Caco-2 (cell line): Measurements from ENCODE around the gene CATSPERD. TPM values are rescaled to one million over a fixed set of nuclear protein-coding genes. Genes with fewer than 3 reads are reported as not detected.

Experiments used
- BruUV-seq: library from RNA; stranded (reverse); fragments of 400-500 nt; replicated peaks from 2 replicates; lab custom pipeline; 2021; lab: Mats Ljungman, UMichigan
- CTCF ChIA-PET: fragments of 300-600 bp; sonication (Branson Sonifier 250); formaldehyde crosslinking; loops from one replicate; lab custom pipeline; 2022; ENCODE audit warnings: antibody characterized with exemption; lab: Charles Lee
- POLR2A ChIA-PET: fragments of 300-600 bp; sonication (Branson Sonifier 250); formaldehyde crosslinking; loops from one replicate; lab custom pipeline; 2022; ENCODE audit warnings: antibody characterized with exemption; lab: Charles Lee
- DNase-seq, 2 experiments: peaks; one replicate each; pipeline versions ENCODE4 v3.0.0 to v3.0.0-alpha.2; 2020 to 2022
- H3K27me3 ChIP-seq: replicated peaks from 2 replicates; pipeline ENCODE4 v1.6.0; 2011; ENCODE audit warnings: low read length; ENCODE audit not compliant: control insufficient read depth, insufficient read depth
- H3K36me3 ChIP-seq: 2 replicates; pipeline ENCODE4 v1.5.1; 2011; ENCODE audit warnings: low read length; ENCODE audit not compliant: control insufficient read depth, insufficient read depth
- H3K4me1 ChIP-seq: fragments of 250-450 bp; sonication (Bioruptor Pico); 2 replicates; pipeline ENCODE4 v1.5.1; 2020; ENCODE audit warnings: mild to moderate bottlenecking
- H3K4me3 ChIP-seq: 2 replicates; pipeline ENCODE4 v1.5.1; 2011; ENCODE audit warnings: low read depth, mild to moderate bottlenecking, control low read depth, low read length
- H3K9me3 ChIP-seq: fragments of 250-450 bp; sonication (Bioruptor Pico); 2 replicates; pipeline ENCODE4 v1.5.1; 2020; ENCODE audit warnings: mild to moderate bottlenecking, moderate library complexity
- H3K27ac Mint-ChIP-seq: one replicate; pipeline ENCODE4 v1.8.0; 2022; ENCODE audit warnings: mixed read lengths; ENCODE audit not compliant: unreplicated experiment
- H3K27me3 Mint-ChIP-seq: one replicate; pipeline ENCODE4 v1.8.0; 2022; ENCODE audit warnings: mixed read lengths; ENCODE audit not compliant: insufficient read depth, unreplicated experiment
- H3K36me3 Mint-ChIP-seq: one replicate; pipeline ENCODE4 v1.8.0; 2022; ENCODE audit warnings: mild to moderate bottlenecking, mixed read lengths; ENCODE audit not compliant: insufficient read depth, unreplicated experiment
- H3K4me1 Mint-ChIP-seq: one replicate; pipeline ENCODE4 v1.8.0; 2022; ENCODE audit warnings: low read depth, mixed read lengths; ENCODE audit not compliant: unreplicated experiment
- H3K4me3 Mint-ChIP-seq: one replicate; pipeline ENCODE4 v1.8.0; 2022; ENCODE audit warnings: mild to moderate bottlenecking, moderate library complexity, mixed read lengths; ENCODE audit not compliant: unreplicated experiment
- H3K9me3 Mint-ChIP-seq: one replicate; pipeline ENCODE4 v1.8.0; 2022; ENCODE audit warnings: mixed read lengths; ENCODE audit not compliant: unreplicated experiment
- intact Hi-C: fragments of 100-400 bp; cut with micrococcal nuclease; formaldehyde crosslinking; loops from one replicate; pipeline ENCODE4 v1.10.0; 2022; ENCODE audit not compliant: unreplicated experiment
- total RNA-seq: library from RNA; stranded (reverse); gene quantifications from 2 replicates; pipeline ENCODE4 v1.2.3, GENCODE V29; 2022
- TF ChIP-seq, protein P1 (sequence below), 2 experiments: fragments of 200-600 bp in 1 of 2; IDR thresholded peaks; 1 replicate in 1 of 2; 2 replicates in 1 of 2; pipeline versions ENCODE4 v1.5.1 to v1.8.0; 2011 to 2022; ENCODE audit warnings: antibody characterized with exemption in 1 of 2, control low read depth in 1 of 2, inconsistent platforms in 1 of 2, low read depth in 1 of 2, low read length in 1 of 2, mild to moderate bottlenecking in 1 of 2, moderate library complexity in 1 of 2; ENCODE audit not compliant: insufficient read depth in 1 of 2, severe bottlenecking in 1 of 2, unreplicated experiment in 1 of 2

The CATSPERD gene
- total RNA-seq, 1 experiment from 2014 or later, result not detected

- intact Hi-C loops, result loop anchor here (5.0 kb wide), 1 partner anchor 70 kb away; the partner anchor contains the start of genes CATSPERD and LONP1
- H3K4me3 ChIP-seq, result no peak overlapping the region
Observed at GRCh38 chr19:5792224-5792623, 71.8 kb downstream of the CATSPERD start.

DNA sequence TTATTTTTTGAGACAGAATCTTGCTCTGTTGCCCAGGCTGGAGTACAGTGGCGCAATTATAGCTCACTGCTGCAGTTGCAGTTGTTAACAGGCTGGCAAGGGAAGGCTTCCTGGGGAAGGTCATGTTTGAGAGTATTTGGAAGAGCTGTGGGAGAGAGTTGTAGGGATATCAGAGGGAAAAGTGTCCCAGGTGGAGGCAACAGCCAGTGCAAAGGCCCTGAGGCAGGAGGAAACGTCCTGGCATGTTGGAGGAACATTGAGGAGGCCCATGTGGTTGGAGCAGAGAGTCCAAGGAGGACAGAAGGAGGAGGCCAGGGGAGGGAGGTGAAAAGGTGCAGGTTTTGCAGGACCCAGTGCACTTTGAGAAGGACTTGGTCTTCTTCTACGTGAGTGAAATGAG lies 72.8 kb downstream of the CATSPERD start:
- Histone ChIP-seq H3K27me3 (no peaks in the 10 kb centered on the region), H3K4me3 (no peak overlapping the region), H3K9me3 (no peaks in the 10 kb centered on the region), H3K36me3 (peaks cover 2% of the 10 kb centered on the region; the same call in 1 of the 2 replicates), H3K4me1 (no peaks in the 10 kb centered on the region)
- peaks cover 32% of the 10 kb centered on the region for H3K36me3 Mint-ChIP-seq
- no peaks in the 10 kb centered on the region for H3K27me3 Mint-ChIP-seq
- no TSS peak for BruUV-seq
- ChIA-PET POLR2A (no interaction called here), CTCF (interaction anchor here (1.4 kb wide), 1 partner anchor 11 kb away, joined by 7 read pairs; no protein-coding TSS in a partner anchor)
- no peaks in the 10 kb centered on the region for H3K9me3 Mint-ChIP-seq
- no peaks in the 10 kb centered on the region for H3K4me1 Mint-ChIP-seq
- DNase-seq, result no peak
- H3K27ac Mint-ChIP-seq, result no peak overlapping the region
- no peak overlapping the region for H3K4me3 Mint-ChIP-seq
- intact Hi-C loops, result loop anchor here (5.0 kb wide), 1 partner anchor 71 kb away; the partner anchor contains the start of genes CATSPERD and LONP1
- TF ChIP-seq, protein P1, sequence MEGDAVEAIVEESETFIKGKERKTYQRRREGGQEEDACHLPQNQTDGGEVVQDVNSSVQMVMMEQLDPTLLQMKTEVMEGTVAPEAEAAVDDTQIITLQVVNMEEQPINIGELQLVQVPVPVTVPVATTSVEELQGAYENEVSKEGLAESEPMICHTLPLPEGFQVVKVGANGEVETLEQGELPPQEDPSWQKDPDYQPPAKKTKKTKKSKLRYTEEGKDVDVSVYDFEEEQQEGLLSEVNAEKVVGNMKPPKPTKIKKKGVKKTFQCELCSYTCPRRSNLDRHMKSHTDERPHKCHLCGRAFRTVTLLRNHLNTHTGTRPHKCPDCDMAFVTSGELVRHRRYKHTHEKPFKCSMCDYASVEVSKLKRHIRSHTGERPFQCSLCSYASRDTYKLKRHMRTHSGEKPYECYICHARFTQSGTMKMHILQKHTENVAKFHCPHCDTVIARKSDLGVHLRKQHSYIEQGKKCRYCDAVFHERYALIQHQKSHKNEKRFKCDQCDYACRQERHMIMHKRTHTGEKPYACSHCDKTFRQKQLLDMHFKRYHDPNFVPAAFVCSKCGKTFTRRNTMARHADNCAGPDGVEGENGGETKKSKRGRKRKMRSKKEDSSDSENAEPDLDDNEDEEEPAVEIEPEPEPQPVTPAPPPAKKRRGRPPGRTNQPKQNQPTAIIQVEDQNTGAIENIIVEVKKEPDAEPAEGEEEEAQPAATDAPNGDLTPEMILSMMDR (IDR thresholded peaks at IDR 0.05; ENCODE audit: insufficient read depth in 1 of 2, low read depth in 1 of 2, low read length in 1 of 2, severe bottlenecking in 1 of 2, unreplicated experiment in 1 of 2), result no peak

More at GRCh38 chr19:5792224-5792623, 71.8 kb downstream of the CATSPERD start:
- no peaks in the 10 kb centered on the region for H3K4me1 Mint-ChIP-seq
- peaks cover 40% of the 10 kb centered on the region for H3K36me3 Mint-ChIP-seq
- H3K4me1 ChIP-seq, result no peaks in the 10 kb centered on the region
- ChIA-PET POLR2A (no interaction called here), CTCF (interaction anchor here (0.6 to 1.9 kb wide), 2 partner anchors 10 to 12 kb away, joined by 3 to 11 read pairs; no protein-coding TSS in a partner anchor)
- TF ChIP-seq, protein P1 (IDR thresholded peaks at IDR 0.05; ENCODE audit: insufficient read depth in 1 of 2, low read depth in 1 of 2, low read length in 1 of 2, severe bottlenecking in 1 of 2, unreplicated experiment in 1 of 2), result no peak
- no peak overlapping the region for H3K4me3 Mint-ChIP-seq
- no peaks in the 10 kb centered on the region for H3K9me3 Mint-ChIP-seq
- no peak for DNase-seq
- BruUV-seq, result no TSS peak
- H3K36me3 ChIP-seq, result peaks cover 4% of the 10 kb centered on the region; the same call in 1 of the 2 replicates
- no peaks in the 10 kb centered on the region for H3K27me3 Mint-ChIP-seq
- H3K9me3 ChIP-seq, result no peaks in the 10 kb centered on the region
- no peaks in the 10 kb centered on the region for H3K27me3 ChIP-seq
- H3K27ac Mint-ChIP-seq, result no peak overlapping the region

- Mint-ChIP-seq H3K4me3 (no peak overlapping the region), H3K27ac (no peak overlapping the region)
- intact Hi-C loops, result no loop called here
Observed at GRCh38 chr19:5795382-5795919, 75.0 kb downstream of the CATSPERD start.

More at GRCh38 chr19:5795382-5795919, 75.0 kb downstream of the CATSPERD start:
- no peaks in the 10 kb centered on the region for H3K9me3 ChIP-seq
- H3K4me1 ChIP-seq, result no peaks in the 10 kb centered on the region
- H3K4me3 ChIP-seq, result no peak overlapping the region
- no peaks in the 10 kb centered on the region for H3K27me3 Mint-ChIP-seq
- BruUV-seq, result no TSS peak
- DNase-seq, result no peak
- ChIA-PET POLR2A (no interaction called here), CTCF (no interaction called here)
- no peaks in the 10 kb centered on the region for H3K36me3 ChIP-seq
- H3K27me3 ChIP-seq, result no peaks in the 10 kb centered on the region
- H3K36me3 Mint-ChIP-seq, result peaks cover 9% of the 10 kb centered on the region
- TF ChIP-seq, protein P1 (IDR thresholded peaks at IDR 0.05; ENCODE audit: insufficient read depth in 1 of 2, low read depth in 1 of 2, low read length in 1 of 2, severe bottlenecking in 1 of 2, unreplicated experiment in 1 of 2), result no peak
- H3K4me1 Mint-ChIP-seq, result no peaks in the 10 kb centered on the region
- no peaks in the 10 kb centered on the region for H3K9me3 Mint-ChIP-seq
